GM21576 (cell line): ENCODE measurements around the gene MERTK.
"Not testable (repeated sequence)": the region's sequence is repeated elsewhere in the genome, so short reads cannot be mapped to it uniquely, and the experiment has no call there.

Experiments
- ATAC-seq: cut with Tn5 transposase; IDR thresholded peaks from one replicate; pipeline ENCODE4 v1.9.1; 2021; ENCODE audit warnings: mild to moderate bottlenecking, moderate library complexity; ENCODE audit not compliant: unreplicated experiment

Gene MERTK

DNA sequence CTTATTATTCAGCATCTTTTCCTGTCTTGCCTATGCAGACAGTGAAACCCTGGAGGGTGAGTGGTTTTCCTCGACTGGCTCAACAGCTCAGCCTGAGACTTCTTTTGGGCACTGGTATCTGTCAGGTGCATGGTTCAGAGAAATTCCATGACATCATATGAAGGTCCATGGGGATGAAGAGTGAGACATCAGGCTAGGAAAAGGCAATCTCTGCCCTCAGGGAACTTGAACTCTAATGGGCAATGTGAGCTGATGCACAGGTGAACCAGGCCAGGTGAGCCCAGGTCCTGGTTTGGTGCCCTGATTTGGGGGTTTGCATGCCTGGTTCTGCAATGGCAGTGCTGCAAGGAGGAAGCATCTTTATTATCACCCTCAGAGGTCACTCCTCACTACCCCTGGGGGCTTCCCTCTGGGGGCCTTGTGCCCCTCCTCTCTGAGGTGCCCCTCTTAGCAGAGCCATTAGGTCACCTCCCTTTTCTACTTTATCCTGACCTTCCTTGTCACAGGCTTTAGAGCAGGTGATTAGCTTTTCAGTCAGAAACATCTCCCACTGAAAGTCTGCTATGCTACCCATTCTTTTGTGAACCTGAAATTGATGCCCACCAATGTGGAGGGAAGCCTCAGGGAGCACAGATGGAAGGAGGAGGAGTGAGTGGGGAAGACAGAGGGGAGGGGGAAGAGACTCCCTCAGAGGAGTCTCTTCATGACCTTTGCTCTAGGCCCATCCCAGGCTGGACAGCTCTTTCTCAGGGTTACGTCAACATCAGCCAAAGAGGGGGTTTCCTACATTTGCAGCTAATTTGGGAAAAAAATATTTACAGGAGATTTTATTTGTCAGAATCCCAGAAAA, 47.3 kb downstream of the MERTK start:
- ATAC-seq, result no peak

DNA sequence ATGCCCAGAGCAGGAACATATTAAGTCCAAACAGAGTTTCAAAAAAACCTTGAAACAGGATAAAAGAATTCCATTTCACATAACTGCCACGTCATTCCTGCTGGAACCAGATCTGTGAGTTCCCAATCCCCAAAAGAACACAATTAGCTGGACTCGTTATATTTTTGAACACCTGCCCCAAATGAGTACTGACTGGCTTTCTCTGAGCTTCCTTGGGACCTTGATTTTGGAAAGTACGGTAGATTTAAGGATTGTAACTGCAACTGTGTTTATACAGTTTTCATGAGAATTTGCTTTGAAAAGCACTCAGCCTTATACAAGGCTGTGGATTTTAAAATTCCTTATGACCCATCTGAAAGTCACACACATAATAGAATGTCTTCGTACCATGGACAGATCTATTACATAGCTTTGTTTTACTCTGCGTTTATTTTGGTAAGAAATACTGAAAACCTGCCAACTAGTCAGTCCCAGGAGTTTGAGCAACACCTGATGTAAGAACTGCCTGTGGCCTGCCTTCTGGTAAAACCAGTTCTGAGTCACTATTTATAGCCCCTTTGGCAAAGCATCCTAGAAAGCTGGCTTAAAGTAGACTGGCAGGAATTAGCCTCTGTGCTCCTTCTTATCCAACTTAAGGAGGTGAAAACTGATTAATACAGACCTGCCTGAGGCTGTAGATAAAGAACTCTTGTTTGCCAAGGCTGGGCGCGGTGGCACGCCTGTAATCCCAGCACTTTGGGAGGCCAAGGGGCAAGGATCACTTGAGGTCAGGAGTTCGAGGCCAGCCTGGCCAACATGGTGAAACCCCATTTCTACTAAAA, 48.1 kb downstream of the MERTK start:
- ATAC-seq, result no peak

DNA sequence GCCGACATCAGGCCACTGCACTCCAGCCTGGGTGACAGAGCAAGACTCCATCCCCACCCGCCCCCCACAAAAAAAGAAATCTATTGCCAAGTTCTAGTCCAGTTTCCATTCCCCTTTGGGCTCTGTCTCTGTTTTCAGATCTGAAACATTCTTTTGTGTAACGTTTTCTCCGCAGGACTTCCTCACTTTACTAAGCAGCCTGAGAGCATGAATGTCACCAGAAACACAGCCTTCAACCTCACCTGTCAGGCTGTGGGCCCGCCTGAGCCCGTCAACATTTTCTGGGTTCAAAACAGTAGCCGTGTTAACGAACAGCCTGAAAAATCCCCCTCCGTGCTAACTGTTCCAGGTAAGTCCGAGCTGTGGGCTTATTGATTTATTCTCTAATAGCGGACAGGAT, 48.8 kb downstream of the MERTK start:
- no peak for ATAC-seq

DNA sequence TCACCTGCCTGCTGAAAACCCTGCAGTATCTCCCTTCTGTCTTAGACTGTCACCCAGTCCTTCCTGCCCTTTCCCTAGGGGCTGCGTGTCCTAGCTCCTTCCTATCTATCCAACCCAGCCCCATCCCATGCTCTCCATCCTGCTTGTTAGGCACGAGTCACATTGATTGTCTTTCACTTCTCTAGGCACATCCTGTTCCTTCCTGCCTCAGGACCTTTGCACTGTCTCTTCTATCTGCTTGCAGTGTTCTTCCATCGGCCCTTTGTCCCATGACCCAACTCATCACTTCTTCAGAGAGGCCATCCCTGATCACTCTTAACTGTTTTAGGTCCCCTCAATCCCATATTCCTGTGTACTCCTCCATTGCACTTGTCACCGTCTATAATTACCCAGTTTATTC, 50.4 kb downstream of the MERTK start:
- ATAC-seq, result no peak

DNA sequence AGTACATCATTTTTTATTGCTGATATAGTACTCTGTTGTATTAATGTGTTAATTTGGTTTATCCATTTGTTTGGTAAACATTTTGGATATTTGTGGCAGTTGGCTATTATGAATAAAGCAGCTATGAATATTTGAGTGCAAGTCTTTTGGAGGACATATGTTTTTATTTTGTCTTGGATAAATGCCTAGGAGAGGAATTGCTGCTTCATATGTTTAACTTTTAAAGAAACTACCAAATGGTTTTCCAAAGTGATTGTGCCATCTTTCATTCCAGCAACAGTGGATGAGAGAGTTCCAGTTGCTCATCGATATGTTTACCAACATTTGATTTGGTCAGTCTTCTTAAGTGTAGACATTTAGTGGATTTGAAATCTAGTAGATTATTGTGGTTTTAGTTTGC, 51.8 kb downstream of the MERTK start:
- no peak for ATAC-seq

DNA sequence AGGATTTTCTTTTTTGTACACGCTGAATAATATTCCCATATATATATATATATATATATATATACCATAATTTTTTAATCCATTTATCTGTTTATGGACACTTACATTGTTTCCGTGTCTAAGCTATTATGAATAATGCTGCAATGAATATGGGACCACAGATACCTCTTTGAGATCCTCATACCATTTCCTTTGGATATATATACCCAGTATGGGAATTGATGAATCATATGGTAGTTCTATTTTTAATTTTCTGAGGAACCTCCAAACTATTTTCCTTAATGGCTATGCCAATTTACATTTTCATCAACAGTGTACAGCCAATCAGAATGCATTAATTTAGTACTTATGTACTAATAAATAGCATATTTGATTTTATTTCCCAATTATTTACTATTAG, 53.1 kb downstream of the MERTK start:
- no peak for ATAC-seq

DNA sequence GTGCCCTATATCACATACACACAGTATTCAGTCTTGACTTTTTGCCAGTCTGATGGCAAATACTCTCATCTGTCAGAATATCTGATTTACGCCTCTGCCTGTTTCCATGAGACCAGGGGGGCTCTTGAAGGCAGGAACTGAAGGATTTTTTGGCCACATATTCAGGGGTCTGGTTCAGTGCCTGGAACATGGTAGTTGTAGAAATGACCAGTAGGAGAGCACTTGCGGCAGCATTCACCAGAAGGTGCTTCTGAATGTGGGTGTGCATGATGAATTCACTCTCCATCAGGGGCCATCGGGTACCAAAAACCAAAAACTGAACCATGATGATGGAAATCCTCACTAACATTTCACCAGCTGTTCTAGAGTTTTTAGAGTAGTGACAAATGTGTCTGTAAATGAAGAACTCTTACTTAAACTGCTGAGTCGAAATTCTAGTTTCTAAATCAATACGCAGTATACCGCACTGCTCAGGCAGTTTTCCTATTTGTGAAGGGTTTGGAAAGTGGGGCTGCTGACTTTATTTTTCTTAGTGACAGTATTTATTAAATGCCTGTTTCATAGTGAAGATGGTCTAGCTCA, 54.6 kb downstream of the MERTK start:
- ATAC-seq, result no peak

DNA sequence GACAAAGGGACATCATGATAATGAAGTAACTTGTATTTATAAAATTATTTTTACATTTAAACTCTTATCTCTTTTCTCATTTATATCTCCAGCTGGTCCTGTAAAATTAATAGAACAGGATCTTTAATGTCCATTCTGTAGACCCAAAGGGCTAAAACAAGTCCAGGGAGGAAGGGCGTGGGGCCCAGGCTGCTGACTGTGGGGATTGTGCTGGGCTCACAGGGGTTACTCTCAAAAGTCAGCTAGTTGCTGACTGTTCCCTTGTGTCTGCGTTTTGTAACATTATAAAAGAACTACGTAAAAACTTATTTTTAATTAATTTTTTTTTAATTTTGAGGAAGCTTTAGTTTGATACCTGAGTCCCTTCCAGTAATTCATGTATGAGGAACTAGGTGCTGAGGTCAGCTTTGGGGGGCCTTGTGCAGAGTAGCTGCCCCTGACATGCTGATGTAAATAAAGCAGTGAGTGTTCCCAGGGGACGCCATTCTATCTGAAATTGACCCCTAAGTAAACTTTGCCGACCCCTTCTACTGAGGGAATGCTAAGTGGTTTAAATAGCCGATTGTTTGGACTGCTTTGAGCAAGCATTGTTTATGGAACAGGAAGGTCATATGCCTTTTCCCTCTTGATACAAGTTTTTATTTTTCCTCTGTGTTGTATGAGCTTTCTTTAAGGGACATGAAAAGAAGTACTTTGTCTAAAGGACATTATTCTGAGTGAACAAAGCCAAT, 56.4 kb downstream of the MERTK start:
- ATAC-seq, result no peak

DNA sequence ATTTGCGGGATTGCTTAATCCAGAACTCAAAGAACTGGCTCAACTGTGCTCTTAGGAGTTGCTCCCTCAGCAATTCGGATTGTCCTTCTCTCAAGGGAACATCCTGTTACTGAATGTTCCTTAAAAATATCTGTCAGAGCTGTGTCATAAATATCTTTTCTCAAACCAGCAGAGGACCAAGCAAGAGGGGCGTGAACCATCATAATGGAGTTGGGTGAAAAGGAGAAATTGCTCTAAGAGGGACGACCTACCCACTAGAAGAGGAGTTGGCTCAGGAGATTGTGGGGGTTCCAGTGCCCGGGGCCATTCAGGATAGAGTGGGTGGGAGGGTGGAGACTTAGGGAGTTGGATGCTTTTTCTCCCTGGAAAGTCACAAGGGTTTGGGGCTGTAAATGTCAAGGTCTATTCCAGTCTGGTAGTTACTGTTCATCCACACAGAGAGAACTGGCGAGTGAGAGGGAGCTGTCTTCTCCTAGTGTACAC, 59.5 kb downstream of the MERTK start:
- no peak for ATAC-seq

DNA sequence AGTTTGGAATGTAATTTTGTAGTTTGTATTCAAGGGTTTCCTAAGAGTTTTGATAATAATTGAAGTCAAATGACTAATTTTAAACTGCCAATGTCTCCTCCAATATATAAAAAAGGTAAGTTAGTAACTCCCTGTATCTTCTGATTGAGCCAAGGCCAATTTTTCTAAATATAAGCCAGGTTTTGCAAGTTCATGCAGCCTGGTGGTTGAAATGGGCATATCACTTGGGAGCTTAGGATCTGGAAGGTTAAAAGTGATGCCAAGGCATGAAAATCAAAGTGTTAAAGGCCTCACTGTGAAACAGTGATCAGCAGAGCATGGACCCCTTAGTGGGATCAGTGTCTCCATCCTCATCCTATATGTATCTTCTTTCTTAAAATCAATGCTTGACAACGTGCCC, 60.5 kb downstream of the MERTK start:
- ATAC-seq, result no peak

DNA sequence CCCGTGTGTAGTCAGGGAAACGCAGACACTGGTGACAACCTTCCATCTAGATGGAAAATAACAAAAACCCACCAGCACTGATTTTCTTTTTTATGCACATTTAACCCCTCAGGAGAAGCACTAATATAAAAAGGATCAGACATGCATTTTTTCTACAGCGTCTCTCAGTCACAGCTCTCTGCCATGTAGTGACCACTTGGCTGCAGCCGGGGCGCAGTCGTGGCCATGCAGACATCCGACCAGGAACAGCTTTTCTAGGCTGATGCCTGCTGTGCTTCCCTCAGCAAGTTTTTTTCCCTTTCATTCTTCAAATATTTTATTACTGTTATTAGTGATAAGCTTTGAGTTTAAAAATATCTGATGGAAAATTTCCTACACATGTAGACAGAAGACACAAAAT, 63.3 kb downstream of the MERTK start:
- no peak for ATAC-seq

DNA sequence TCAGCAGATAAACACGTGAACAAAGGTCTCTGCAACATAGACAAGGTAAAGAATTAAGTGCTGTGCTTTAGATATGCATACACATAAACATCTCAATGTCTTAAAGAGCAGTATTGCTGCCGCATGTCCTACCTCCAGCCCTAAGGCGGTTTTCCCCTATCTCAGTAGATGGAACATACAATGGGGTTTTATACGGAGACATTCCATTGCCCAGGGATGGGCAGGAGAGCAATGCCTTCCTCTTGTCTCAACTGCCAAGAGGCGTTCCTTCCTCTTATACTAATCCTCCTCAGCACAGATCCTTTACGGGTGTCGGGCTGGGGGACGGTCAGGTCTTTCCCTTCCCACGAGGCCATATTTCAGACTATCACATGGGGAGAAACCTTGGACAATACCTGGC, 64.7 kb downstream of the MERTK start:
- ATAC-seq, result not testable (repeated sequence)

DNA sequence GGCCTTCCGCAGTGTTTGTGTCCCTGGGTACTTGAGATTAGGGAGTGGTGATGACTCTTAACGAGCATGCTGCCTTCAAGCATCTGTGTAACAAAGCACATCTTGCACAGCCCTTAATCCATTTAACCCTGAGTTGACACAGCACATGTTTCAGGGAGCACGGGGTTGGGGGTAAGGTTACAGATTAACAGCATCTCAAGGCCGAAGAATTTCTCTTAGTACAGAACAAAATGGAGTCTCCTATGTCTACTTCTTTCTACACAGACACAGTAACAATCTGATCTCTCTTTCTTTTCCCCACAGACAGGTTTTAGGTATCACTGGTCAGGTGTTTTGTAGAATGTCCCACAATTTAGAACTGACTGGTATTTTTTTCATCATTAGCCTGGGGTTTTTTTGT, 65.1 kb downstream of the MERTK start:
- not testable (repeated sequence) for ATAC-seq

DNA sequence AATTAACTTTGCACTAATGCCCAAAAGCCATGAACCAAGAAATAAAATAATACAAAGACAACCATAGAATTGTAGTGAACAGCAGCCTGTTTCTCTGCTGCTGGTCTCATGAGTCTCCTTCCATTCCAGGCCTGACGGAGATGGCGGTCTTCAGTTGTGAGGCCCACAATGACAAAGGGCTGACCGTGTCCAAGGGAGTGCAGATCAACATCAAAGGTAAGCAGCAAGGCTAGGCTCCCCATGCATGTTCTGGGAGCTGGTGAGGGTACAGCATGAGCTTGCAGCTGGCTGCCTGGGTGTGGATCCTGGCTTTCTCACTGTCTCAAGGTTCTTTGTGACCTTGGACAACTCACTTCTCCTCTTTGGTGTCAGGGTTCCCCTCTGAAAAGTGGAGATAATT, 66.7 kb downstream of the MERTK start:
- ATAC-seq, result no peak

DNA sequence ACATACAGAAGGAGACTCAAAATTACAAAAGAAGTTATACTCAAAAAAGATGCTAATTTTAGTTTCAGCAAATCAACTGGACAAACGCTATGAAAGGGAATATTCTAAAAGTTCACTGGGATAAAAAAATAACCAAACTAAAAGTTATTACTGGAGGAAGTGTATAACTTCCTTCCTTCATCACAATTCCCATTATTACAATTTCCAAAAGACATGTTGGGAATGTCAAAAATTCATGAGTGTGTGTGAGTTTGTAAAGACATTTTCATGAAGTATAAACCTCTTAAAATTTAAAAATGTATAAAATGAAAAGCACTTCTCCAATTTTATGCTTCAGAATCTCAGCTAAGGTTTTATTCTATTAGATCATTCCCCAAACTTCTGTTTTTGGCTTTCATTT, 67.8 kb downstream of the MERTK start:
- ATAC-seq, result no peak

DNA sequence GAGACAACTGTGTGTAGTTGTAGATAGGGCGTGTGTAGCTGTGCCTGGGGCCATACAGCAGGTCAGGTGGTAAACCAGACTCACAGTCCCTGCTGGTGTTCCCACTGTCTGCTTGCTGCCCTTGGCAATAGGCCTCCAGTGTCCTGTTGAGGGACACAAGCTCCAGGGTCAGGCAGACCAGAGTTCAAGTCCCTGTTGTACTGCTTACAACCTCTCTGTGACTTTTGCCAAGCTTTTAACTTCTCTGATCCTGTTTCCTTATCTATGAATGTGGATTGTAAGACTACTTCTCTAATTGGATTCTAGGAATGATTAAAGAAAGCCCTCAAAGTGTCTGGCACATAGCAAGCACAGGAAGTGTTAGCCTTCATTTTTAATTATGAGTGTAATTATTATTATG, 68.6 kb downstream of the MERTK start:
- no peak for ATAC-seq

DNA sequence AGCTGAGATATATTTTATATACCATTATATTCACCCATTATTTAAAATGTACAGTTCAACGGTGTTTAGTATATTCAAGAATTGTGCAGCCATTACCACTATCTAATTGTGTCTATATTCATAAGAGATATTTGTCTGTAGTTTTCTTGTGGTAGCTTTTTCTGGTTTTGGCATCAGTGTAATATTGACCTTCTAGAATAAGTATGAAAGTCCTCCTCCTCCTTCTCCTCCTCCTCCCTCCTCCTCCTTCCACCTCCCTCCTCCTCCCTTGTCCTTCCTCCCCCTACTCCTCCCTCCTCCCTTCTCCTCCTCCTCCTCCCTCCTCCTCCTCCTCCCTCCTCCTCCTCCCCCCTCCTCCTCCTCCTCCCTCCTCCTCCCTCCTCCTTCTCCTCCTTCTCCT, 72.0 kb downstream of the MERTK start:
- no peak for ATAC-seq

DNA sequence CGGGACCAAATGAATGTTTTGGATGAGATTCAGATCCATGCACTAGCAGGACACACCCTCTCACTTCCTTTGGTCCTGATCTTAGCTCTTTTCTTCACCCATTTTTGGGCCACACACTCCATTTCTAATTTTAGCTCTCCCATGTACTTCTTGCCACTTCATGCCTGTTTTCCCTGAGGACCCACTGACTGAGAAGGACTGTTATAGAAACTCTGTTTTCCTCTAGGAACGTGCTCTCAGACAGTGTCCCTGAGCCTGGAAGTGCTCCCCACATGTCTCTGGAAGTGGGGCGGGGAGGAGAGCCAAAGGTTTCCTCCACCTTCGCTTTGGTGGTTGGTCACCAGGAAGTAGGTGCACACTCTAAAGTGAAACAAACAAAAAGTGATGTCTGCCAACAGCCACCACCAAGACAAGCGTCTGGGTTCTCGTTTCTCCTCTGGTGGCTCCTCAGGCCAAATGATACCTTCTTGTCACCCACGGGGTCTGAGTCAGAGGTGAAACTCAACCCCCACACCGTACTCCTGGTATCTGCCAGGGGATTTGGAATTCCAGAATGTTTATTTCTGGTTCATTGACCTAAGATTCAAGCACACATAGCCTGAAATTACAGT, 74.7 kb downstream of the MERTK start:
- ATAC-seq, result no peak

DNA sequence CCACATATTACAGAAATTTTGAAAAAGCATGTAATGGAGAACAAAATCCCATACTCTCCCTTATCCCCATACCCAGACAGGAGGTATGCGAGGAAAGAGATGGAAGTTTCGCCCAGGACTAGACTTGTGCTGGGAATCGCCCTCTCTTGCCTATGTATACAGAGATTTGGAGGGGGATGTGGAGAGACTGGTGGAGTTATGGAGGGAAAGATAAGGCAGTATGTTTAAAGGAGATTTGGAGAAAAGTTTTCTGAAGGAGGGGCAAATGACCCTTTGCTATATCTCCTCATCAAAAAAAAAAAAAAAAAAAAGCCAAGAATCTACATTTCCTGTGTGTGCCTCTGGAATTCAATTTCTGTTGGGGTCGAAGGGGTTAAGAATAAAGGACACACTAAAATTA, 75.3 kb downstream of the MERTK start:
- no peak for ATAC-seq

DNA sequence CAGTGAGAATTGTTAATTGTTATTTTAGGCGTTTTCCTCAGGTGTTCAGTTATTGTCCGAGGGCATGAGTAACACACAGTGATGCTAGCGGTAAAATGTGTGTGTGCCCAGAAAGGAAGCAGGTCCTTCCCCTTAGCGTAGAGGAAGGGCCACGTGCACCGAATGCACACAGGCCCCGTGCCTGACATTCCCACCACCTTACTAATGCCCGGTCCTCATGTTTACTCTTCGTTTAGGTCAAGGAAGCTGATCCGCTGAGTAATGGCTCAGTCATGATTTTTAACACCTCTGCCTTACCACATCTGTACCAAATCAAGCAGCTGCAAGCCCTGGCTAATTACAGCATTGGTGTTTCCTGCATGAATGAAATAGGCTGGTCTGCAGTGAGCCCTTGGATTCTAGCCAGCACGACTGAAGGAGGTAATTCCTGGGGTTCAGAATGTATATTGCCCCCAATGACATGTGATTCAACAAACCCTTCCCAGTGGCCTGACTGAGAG, 76.7 kb downstream of the MERTK start:
- ATAC-seq, result no peak
